ENCODE data around the gene SIDT2.

DNA sequence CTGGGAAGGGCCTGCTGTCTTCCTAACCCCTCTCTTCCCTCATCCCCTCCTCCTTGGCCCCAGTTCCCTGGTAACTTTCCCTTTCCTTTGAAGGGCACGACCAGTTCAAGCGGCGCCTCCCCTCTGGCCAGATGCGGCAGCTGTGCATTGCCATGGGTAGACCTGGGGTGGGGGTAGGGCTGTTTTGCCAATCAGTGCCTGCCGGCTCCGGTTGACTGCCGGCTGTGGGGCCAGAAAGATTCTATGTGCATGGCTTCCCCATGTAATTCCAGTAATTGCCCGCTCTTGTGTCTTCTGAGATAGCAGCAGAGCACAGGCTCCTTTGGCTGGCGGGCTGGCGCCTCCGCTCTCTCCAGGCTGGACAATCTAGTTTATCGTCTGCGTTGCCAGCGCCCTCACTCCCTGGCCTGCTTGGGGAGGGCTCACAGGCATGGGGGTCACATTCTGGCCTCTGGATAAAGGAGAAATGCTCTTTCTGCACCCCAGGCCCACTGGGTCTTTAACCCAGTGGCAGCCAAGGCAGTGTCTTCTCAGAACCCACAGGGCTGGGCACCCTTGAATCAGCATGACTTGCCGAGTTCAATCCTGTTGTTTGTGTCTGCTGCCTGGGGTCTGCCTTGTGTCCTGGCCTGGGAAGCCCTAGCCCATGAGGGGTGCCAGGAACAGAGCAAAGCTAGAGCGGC lies 9.4 kb downstream of the SIDT2 start:
- TF ChIP-seq, protein P1, sequence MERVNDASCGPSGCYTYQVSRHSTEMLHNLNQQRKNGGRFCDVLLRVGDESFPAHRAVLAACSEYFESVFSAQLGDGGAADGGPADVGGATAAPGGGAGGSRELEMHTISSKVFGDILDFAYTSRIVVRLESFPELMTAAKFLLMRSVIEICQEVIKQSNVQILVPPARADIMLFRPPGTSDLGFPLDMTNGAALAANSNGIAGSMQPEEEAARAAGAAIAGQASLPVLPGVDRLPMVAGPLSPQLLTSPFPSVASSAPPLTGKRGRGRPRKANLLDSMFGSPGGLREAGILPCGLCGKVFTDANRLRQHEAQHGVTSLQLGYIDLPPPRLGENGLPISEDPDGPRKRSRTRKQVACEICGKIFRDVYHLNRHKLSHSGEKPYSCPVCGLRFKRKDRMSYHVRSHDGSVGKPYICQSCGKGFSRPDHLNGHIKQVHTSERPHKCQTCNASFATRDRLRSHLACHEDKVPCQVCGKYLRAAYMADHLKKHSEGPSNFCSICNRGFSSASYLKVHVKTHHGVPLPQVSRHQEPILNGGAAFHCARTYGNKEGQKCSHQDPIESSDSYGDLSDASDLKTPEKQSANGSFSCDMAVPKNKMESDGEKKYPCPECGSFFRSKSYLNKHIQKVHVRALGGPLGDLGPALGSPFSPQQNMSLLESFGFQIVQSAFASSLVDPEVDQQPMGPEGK (CRISPR knock-in tag; IDR thresholded peaks at IDR 0.05; ENCODE audit: borderline replicate concordance) = no peak
- TF ChIP-seq RARB (CRISPR knock-in tag; IDR thresholded peaks at IDR 0.05) = no peak

Measured in SK-N-SH treated with all-trans-retinoic acid at 6 μM for 48 hours (cell line).